Brain microvascular endothelial cell (primary cell): Measurements from ENCODE around the gene MYCBP2.

ENCODE experiments used
- DNase-seq: peaks from one replicate; pipeline ENCODE4 v3.0.0-alpha.2; 2020
- H3K27ac ChIP-seq: fragments of 250-450 bp; sonication (Bioruptor Pico); 2 replicates; pipeline ENCODE4 v1.5.1; 2020; ENCODE audit warnings: mild to moderate bottlenecking, moderate library complexity
- H3K27me3 ChIP-seq: fragments of 250-450 bp; sonication (Bioruptor Pico); replicated peaks from 2 replicates; pipeline ENCODE4 v1.5.1; 2020; ENCODE audit warnings: mild to moderate bottlenecking
- H3K36me3 ChIP-seq: fragments of 250-450 bp; sonication (Bioruptor Pico); replicated peaks from 2 replicates; pipeline ENCODE4 v1.5.1; 2020; ENCODE audit warnings: mild to moderate bottlenecking
- H3K4me3 ChIP-seq: 2 replicates; pipeline ENCODE4 v1.5.1; 2011; ENCODE audit warnings: low read depth, mild to moderate bottlenecking, control low read depth, low read length, moderate library complexity
- CTCF ChIP-seq: IDR thresholded peaks from 2 replicates; pipeline ENCODE4 v1.5.1; 2011; ENCODE audit warnings: low read depth, mild to moderate bottlenecking, moderate library complexity, low read length, control low read depth, inconsistent platforms; ENCODE audit errors: missing control alignments
- in situ Hi-C: cut with HindIII; loops from 2 replicates; pipeline ENCODE4 v1.10.0; 2017; ENCODE audit warnings: low sequenced_read_pairs, low pct_ligation_motif_present

Gene MYCBP2

GRCh38 chr13:77172650-77173049 lies 154.2 kb downstream of the MYCBP2 start:
- Histone ChIP-seq H3K27ac (no peak overlapping the region), H3K4me3 (no peak overlapping the region), H3K27me3 (no peaks in the 10 kb centered on the region), H3K36me3 (peaks cover 10% of the 10 kb centered on the region)
- no peak for DNase-seq
- TF ChIP-seq CTCF, result no peak
- in situ Hi-C loops, result no loop called here

GRCh38 chr13:77171451-77171850 lies 155.4 kb downstream of the MYCBP2 start:
- Histone ChIP-seq H3K27ac (no peak overlapping the region), H3K4me3 (no peak overlapping the region), H3K27me3 (no peaks in the 10 kb centered on the region), H3K36me3 (peaks cover 10% of the 10 kb centered on the region)
- DNase-seq, result no peak
- in situ Hi-C loops, result no loop called here
- no peak for TF ChIP-seq CTCF

GRCh38 chr13:77168237-77168636 lies 158.7 kb downstream of the MYCBP2 start:
- H3K36me3 ChIP-seq, result peaks cover 6% of the 10 kb centered on the region
- no peak overlapping the region for H3K4me3 ChIP-seq
- H3K27me3 ChIP-seq, result no peaks in the 10 kb centered on the region
- no peak overlapping the region for H3K27ac ChIP-seq
- in situ Hi-C loops, result no loop called here
- no peak for TF ChIP-seq CTCF
- DNase-seq, result no peak

GRCh38 chr13:77150651-77151050 lies 176.2 kb downstream of the MYCBP2 start:
- no peak for DNase-seq
- H3K4me3 ChIP-seq, result no peak overlapping the region
- no peaks in the 10 kb centered on the region for H3K27me3 ChIP-seq
- TF ChIP-seq CTCF, result no peak
- in situ Hi-C loops, result no loop called here
- peaks cover 1% of the 10 kb centered on the region for H3K36me3 ChIP-seq
- H3K27ac ChIP-seq, result no peak overlapping the region

- no peak for TF ChIP-seq CTCF
- in situ Hi-C loops, result no loop called here
- DNase-seq, result peak; percentile 14
- Histone ChIP-seq H3K36me3 (peaks cover 6% of the 10 kb centered on the region), H3K27me3 (no peaks in the 10 kb centered on the region), H3K27ac (no peak overlapping the region), H3K4me3 (no peak overlapping the region)
Measured at GRCh38 chr13:77143431-77143830, 183.5 kb downstream of the MYCBP2 start.

- peak; percentile 7 for DNase-seq
- no peak overlapping the region for H3K27ac ChIP-seq
- H3K27me3 ChIP-seq, result no peaks in the 10 kb centered on the region
- no peak for TF ChIP-seq CTCF
- peaks cover 6% of the 10 kb centered on the region for H3K36me3 ChIP-seq
- in situ Hi-C loops, result no loop called here
- no peak overlapping the region for H3K4me3 ChIP-seq
Measured at GRCh38 chr13:77139306-77139705, 187.6 kb downstream of the MYCBP2 start.
